Liver (tissue), 3 donors: Measurements from ENCODE around the gene CDK5RAP2.
"Not testable (repeated sequence)": the region's sequence is repeated elsewhere in the genome, so short reads cannot be mapped to it uniquely, and the experiment has no call there.

Experiments
- ATF3 ChIP-seq: IDR thresholded peaks from 2 replicates; pipeline ENCODE4 v1.6.1; 2016; ENCODE audit warnings: antibody characterized with exemption
- CTCF ChIP-seq: fragments of 150-350 bp; IDR thresholded peaks from 2 replicates; pipeline ENCODE4 v1.5.1; 2017; ENCODE audit warnings: improper control_type of control experiment, low read depth, low read length; ENCODE audit not compliant: missing input control
- EGR1 ChIP-seq, 2 donors: IDR thresholded peaks; 2 replicates each; pipeline ENCODE4 v1.6.1; 2016 to 2018; ENCODE audit warnings: antibody characterized with exemption in 2 of 2, low read depth in 2 of 2
- FOXA1 ChIP-seq: IDR thresholded peaks from 2 replicates; pipeline ENCODE4 v1.6.1; 2016; ENCODE audit warnings: antibody characterized with exemption
- GABPA ChIP-seq, 2 donors: IDR thresholded peaks in 1 of 2; conservative IDR thresholded peaks in 1 of 2; 2 replicates each; pipeline ENCODE4 v1.6.1; 2016; ENCODE audit warnings: antibody characterized with exemption in 2 of 2, mild to moderate bottlenecking in 1 of 2, moderate library complexity in 1 of 2
- JUND ChIP-seq, 2 donors: IDR thresholded peaks; 2 replicates each; pipeline ENCODE4 v1.6.1; 2016; ENCODE audit warnings: antibody characterized with exemption in 2 of 2
- MAX ChIP-seq: IDR thresholded peaks from 2 replicates; pipeline ENCODE4 v1.6.1; 2016; ENCODE audit warnings: antibody characterized with exemption
- RAD21 ChIP-seq, 2 donors: IDR thresholded peaks; 2 replicates each; pipeline ENCODE4 v1.6.1; 2016; ENCODE audit warnings: antibody characterized with exemption in 2 of 2, mild to moderate bottlenecking in 2 of 2
- REST ChIP-seq: IDR thresholded peaks from 2 replicates; pipeline ENCODE4 v1.6.1; 2016; ENCODE audit warnings: antibody characterized with exemption, mild to moderate bottlenecking
- TAF1 ChIP-seq: conservative IDR thresholded peaks from 2 replicates; pipeline ENCODE4 v1.6.1; 2016; ENCODE audit warnings: antibody characterized with exemption, mild to moderate bottlenecking
- YY1 ChIP-seq: IDR thresholded peaks from 2 replicates; pipeline ENCODE4 v1.6.1; 2016; ENCODE audit warnings: antibody characterized with exemption, mild to moderate bottlenecking
- TF ChIP-seq, protein P1 (sequence below): IDR thresholded peaks from 2 replicates; pipeline ENCODE4 v1.6.1; 2016; ENCODE audit warnings: antibody characterized with exemption
- donor health status: healthy.
- donor health status: healthy.

GRCh38 chr9:120515481-120515880 lies 64.5 kb downstream of the CDK5RAP2 start:
- not testable (repeated sequence) for TF ChIP-seq MAX; JUND (IDR thresholded peaks at IDR 0.05); CTCF; EGR1 (IDR thresholded peaks at IDR 0.05; ENCODE audit: low read depth in 2 of 2); RAD21 (IDR thresholded peaks at IDR 0.05); FOXA1; REST; GABPA (IDR thresholded peaks at IDR 0.05 in 1 of 2, conservative IDR thresholded peaks at IDR 0.05 in 1 of 2); ATF3; TAF1; YY1
- TF ChIP-seq, protein P1, sequence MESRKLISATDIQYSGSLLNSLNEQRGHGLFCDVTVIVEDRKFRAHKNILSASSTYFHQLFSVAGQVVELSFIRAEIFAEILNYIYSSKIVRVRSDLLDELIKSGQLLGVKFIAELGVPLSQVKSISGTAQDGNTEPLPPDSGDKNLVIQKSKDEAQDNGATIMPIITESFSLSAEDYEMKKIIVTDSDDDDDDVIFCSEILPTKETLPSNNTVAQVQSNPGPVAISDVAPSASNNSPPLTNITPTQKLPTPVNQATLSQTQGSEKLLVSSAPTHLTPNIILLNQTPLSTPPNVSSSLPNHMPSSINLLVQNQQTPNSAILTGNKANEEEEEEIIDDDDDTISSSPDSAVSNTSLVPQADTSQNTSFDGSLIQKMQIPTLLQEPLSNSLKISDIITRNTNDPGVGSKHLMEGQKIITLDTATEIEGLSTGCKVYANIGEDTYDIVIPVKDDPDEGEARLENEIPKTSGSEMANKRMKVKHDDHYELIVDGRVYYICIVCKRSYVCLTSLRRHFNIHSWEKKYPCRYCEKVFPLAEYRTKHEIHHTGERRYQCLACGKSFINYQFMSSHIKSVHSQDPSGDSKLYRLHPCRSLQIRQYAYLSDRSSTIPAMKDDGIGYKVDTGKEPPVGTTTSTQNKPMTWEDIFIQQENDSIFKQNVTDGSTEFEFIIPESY, result not testable (repeated sequence)
